GM19328 (cell line): ENCODE measurements around the gene TMEM150B.

Source experiments
- ATAC-seq: cut with Tn5 transposase; IDR thresholded peaks from one replicate; pipeline ENCODE4 v1.9.1; 2021; ENCODE audit warnings: mild to moderate bottlenecking, moderate library complexity; ENCODE audit not compliant: unreplicated experiment

Gene TMEM150B, protein sequence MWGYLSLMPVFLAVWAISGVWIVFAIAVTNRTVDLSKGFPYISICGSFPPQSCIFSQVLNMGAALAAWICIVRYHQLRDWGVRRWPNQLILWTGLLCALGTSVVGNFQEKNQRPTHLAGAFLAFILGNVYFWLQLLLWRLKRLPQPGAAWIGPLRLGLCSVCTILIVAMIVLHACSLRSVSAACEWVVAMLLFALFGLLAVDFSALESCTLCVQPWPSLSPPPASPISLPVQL

DNA sequence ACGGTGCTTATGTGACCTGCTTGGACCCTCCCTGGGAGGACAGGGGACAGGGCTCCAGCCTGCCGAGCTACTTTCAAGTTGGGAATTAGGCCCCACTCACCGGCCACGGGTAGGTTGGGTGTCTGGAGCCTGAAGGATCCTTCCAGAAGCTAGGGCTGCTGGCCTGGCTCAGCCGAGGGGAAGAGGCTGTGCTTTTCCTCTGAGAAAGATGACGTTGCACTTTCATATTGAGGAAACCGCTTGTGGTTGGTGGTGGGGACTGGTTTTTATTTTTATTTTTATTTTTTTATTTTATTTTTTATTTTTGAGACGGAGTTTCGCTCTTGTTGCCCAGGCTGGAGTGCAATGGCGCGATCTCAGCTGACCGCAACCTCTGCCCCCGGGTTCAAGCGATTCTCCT lies at the start of gene TMEM150B:
TMEM150B (minus strand) TSS at position 170 of the 400 bp plus-strand sequence. CDS start 4,305 bp downstream, outside the sequence.
- no peak for ATAC-seq

- no peak for ATAC-seq
Measured at GRCh38 chr19:55373993-55374757, 49.0 kb upstream of the TMEM150B start.

GRCh38 chr19:55373306-55373992 lies 48.3 kb upstream of the TMEM150B start:
- ATAC-seq = no peak

- no peak for ATAC-seq
Measured at GRCh38 chr19:55372316-55373081, 47.4 kb upstream of the TMEM150B start.

DNA sequence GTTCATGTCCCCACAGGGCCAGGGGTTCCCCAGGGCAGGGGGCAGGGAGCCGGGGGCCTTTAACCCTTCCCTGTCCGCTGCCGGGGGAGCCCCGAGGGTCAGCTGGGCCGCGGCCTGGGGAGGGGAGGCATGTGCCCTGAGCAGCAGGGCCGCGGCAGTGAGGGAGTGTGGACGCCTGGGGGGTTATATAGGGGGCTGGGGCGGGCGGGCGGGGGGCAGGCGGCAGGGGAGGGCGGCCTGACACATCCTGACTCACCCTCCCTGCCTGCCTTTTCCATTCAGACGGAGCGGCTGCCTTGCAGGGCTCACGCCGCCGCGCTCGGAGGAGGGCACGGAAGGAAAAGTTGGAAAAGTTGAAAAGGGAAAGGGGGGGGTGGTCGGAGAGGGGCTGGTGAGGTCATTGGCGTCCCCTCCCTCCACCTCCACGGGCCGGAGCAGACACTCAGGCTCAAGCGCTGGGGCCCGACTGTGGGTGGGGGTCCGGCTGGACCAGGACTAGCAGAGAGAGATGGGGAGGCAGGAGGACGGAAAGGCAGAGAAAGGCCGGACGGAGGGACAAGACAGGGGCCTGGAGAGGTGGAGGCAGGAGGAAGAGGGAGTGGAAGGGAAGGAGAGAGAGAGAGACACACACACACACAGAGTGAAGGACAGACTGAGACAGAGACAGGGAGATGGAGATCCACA lies 45.3 kb upstream of the TMEM150B start, which contains the start of gene IL11:
IL11 (minus strand) TSS at position 159 of the 684 bp plus-strand sequence; CDS start at position 6, 153 bp downstream.
- no peak for ATAC-seq

- no peak for ATAC-seq
Measured at GRCh38 chr19:55369653-55370304, 44.6 kb upstream of the TMEM150B start.

- no peak for ATAC-seq
Measured at GRCh38 chr19:55368701-55369563, 43.8 kb upstream of the TMEM150B start.

DNA sequence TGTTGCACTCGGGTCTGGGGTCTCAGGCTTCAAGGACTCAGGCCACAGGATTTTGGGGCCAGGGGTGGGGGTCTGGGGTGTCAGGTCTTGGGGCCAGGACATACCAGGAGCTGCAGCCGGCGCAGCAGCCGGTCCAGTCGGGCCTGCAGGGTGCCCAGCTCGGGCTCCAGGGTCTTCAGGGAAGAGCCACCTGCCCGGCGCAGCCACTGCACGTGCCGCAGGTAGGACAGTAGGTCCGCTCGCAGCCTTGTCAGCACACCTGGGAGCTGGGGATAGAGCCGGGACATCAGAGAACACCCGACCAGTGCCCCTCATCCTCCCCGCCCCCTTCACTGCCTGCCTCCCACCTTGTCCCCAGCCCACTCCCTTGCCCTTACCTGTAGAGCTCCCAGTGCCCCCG lies 43.0 kb upstream of the TMEM150B start:
- ATAC-seq = no peak

DNA sequence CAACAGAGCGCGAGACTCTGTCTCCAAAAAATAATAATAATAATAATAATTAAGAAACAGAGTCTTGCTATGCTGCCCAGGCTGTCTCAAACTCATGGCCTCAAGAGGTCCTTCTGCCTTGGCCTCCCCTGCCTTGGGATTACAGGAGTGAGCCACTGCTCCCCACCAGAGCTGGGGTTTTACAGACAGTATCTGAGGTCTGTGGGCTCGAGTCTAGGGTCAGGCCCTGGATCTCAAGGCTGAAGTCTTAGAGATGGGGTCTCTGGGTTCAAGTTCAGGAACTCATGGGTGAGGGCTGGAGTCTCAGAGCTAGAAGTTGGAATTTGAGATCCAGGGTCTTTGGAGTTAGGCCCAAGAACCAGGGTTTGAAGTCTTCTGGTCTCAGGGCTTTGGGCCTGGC lies 41.6 kb upstream of the TMEM150B start:
- no peak for ATAC-seq

DNA sequence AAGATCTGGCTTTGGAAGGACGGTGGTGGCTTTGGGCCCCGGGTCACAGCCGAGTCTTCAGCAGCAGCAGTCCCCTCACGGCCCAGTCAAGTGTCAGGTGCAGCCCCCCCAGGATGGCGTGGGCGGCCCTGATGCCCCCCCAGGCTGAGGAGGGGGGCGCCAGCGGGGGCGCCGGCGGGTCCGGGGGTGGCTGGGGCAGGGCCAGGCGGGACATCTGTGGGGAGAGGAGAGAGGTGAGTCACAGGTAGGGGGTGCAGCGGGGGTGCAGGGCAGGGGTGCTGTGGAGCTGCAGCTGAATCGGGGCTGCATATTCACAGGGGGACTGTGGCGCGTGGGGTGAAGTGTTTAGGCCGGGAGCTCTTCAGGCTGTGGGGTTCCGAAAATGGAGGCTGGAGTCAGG lies 40.8 kb upstream of the TMEM150B start:
- no peak for ATAC-seq

DNA sequence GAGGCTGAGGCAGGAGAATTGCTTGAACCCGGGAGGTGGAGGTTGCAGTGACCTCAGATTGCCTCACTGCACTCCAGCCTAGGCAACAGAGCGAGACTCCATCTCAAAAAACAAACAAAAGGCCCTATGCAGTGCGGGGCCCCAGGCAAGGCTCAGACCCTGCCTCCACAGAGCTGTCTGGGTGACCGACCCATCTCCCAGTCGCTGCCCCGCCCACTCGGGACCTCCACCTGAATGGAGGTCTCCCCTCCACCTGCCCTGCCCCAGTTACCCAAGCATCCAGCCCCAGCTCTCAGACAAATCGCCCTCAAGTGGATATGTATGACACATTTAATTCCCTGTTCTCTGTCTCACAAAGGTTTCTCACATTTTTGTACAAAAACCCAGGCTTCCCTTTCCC lies 40.1 kb upstream of the TMEM150B start:
- no peak for ATAC-seq

GRCh38 chr19:55362990-55363716 lies 38.0 kb upstream of the TMEM150B start, which contains the start of gene GARIN5B:
Gene GARIN5B, minus strand, starts transcription at chr19:55363260. Its CDS starts 194 bp downstream, at chr19:55363066.
- ATAC-seq = no peak

DNA sequence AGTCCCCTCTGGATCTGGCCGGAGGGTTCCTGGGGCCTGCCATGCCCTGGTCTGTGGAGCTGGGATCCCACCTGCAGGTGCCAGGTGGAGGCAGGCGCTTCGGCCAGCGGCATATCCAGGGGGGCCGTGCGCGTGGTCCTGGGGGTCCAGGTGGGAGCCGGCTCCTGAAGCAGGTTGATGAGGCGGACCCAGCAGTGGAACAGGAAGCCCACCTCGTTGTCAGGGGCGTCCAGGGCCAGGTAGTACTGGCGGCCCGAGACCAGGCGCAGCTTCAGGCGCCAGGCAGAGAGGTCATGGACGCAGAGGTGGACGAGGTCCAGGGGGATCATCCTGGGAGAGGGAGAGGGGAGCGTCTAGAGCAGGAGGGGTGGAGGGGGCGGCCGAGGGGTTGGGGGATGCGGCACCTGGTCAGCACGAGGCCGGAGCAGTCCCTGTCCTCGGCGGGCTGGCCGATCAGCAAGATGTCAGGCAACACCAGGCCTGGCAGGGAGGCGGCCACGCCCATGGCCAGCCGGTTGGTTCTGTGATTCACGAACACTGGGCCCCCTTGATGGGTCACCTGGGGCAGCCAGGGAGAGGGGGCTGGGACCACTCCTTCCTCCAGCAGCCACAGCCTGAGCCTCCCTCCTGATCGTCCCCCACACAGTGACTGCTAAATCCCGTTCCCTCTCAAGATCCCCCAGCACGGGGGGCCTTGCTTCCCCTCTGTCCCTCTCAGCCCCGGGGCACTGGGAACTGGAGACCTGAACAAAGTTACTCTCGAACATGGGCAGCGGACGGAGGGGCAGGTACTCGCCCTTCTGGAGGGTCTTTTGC lies 37.2 kb upstream of the TMEM150B start:
- ATAC-seq = no peak

DNA sequence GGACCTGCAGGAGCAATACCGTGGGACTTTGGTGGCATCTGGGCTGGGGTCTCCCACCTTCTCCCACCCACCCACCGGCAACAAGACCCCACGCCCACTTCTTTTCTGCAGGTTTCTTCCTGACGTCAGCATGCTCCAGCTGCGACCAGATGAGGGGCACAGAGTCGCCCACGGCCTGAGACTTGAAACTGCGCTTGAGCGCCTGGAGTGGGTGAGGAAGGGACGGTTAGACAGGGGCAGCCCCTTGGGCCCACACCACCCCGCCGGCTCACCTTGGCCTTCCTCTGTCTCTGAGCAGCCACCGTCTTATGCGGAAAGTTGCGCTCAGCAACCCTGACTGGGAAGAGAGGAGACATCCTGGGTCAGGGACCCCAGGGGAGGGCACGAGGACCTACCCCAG lies 35.8 kb upstream of the TMEM150B start:
- no peak for ATAC-seq

GRCh38 chr19:55358943-55359908 lies 34.1 kb upstream of the TMEM150B start:
- no peak for ATAC-seq

- no peak for ATAC-seq
Measured at GRCh38 chr19:55358493-55358892, 33.4 kb upstream of the TMEM150B start.
